ENCODE data around the gene ADGRG6.

DNA sequence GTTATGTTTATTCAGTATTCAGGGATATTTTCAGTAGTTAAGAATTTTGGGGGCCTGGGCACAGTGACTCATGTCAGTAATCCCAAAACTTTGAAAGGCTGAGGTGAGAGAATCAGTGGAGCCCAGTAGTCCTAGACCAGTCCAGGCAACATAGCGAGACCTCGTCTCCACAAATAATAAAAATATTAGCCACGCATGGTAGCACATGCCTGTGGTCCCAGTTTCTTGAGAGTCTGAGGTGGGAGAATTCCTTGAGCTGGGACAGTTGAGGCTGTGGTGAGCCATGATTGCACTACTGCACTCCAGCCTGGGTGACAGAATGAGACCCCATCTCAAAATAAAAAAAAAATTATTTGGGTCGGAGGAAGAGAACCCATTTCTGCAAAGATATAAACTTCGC, 20.3 kb downstream of the ADGRG6 start:
- TF ChIP-seq POLR2A (IDR thresholded peaks at IDR 0.05) = no peak
- TF ChIP-seq, protein P1, sequence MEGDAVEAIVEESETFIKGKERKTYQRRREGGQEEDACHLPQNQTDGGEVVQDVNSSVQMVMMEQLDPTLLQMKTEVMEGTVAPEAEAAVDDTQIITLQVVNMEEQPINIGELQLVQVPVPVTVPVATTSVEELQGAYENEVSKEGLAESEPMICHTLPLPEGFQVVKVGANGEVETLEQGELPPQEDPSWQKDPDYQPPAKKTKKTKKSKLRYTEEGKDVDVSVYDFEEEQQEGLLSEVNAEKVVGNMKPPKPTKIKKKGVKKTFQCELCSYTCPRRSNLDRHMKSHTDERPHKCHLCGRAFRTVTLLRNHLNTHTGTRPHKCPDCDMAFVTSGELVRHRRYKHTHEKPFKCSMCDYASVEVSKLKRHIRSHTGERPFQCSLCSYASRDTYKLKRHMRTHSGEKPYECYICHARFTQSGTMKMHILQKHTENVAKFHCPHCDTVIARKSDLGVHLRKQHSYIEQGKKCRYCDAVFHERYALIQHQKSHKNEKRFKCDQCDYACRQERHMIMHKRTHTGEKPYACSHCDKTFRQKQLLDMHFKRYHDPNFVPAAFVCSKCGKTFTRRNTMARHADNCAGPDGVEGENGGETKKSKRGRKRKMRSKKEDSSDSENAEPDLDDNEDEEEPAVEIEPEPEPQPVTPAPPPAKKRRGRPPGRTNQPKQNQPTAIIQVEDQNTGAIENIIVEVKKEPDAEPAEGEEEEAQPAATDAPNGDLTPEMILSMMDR (IDR thresholded peaks at IDR 0.05) = no peak
